Adrenal gland (tissue), 5 donors: Measurements from ENCODE around the gene RTTN.

ENCODE experiments used
- CTCF ChIP-seq, 6 experiments: fragments of 450-650 bp in 4 of 6; fragments of 200-600 bp in 2 of 6; sonication (generic) in 1 of 6; IDR thresholded peaks; 1 replicate in 5 of 6; 2 replicates in 1 of 6; pipeline versions ENCODE4 v1.5.1 to v1.8.0; 2016 to 2021; ENCODE audit warnings: antibody characterized with exemption in 6 of 6, mild to moderate bottlenecking in 2 of 6, moderate library complexity in 1 of 6
- POLR2A ChIP-seq, 2 donors: fragments of 450-650 bp; IDR thresholded peaks; one replicate each; pipeline ENCODE4 v1.6.1; 2017; ENCODE audit warnings: antibody characterized with exemption in 2 of 2, mild to moderate bottlenecking in 2 of 2, moderate library complexity in 1 of 2
- donor health status: DM: no; HTN: no; CAD: no.

GRCh38 chr18:70233974-70234373 is 28.5 kb upstream of the RTTN start:
- no peak for TF ChIP-seq CTCF (IDR thresholded peaks at IDR 0.05)
- TF ChIP-seq POLR2A (IDR thresholded peaks at IDR 0.05), result no peak
